Upper lobe of right lung (tissue), 1 donor: ENCODE data around the gene CORO1C. TPM values are rescaled to one million over a fixed set of nuclear protein-coding genes. Genes with fewer than 3 reads are reported as not detected.
"Not testable (repeated sequence)": the region's sequence is repeated elsewhere in the genome, so short reads cannot be mapped to it uniquely, and the experiment has no call there.

Experiments
- ATAC-seq: fragments of 200-7000 bp; cut with Tn5 transposase; one replicate; pipeline ENCODE4 v1.9.1; 2020; ENCODE audit warnings: mild to moderate bottlenecking, moderate library complexity
- DNase-seq: peaks from one replicate; pipeline ENCODE4 v3.0.0-alpha.2; 2020
- H3K27ac ChIP-seq: fragments of 200-600 bp; one replicate; pipeline ENCODE4 v1.8.0; 2022
- H3K27me3 ChIP-seq: fragments of 200-600 bp; one replicate; pipeline ENCODE4 v1.8.0; 2022; ENCODE audit warnings: mild to moderate bottlenecking
- H3K36me3 ChIP-seq: fragments of 200-600 bp; one replicate; pipeline ENCODE4 v1.8.0; 2022
- H3K4me1 ChIP-seq: fragments of 200-600 bp; one replicate; pipeline ENCODE4 v1.8.0; 2022
- H3K4me3 ChIP-seq: fragments of 200-600 bp; one replicate; pipeline ENCODE4 v1.8.0; 2022; ENCODE audit warnings: mild to moderate bottlenecking
- H3K9me3 ChIP-seq: fragments of 200-600 bp; one replicate; pipeline ENCODE4 v1.8.0; 2022
- intact Hi-C: fragments of 100-400 bp; cut with DNase I; formaldehyde crosslinking; loops from one replicate; pipeline ENCODE4 v1.11.0; 2022
- total RNA-seq: library from RNA; stranded (reverse); fragmentation: NEBNext Ultra II Directional; extraction: Animal tissue kit (Norgen Biotek cat#: 25700); gene quantifications from one replicate; pipeline ENCODE4 v1.2.1, GENCODE V29; 2021
- TF ChIP-seq, protein P1 (sequence below): fragments of 200-600 bp; IDR thresholded peaks from one replicate; pipeline ENCODE4 v1.8.0; 2022; ENCODE audit warnings: antibody characterized with exemption
- donor health status: DM: no; HTN: yes; CAD: no; lungs with severe emphysema.

The CORO1C gene
- total RNA-seq, 1 donor from 2014 or later: 257 TPM

DNA sequence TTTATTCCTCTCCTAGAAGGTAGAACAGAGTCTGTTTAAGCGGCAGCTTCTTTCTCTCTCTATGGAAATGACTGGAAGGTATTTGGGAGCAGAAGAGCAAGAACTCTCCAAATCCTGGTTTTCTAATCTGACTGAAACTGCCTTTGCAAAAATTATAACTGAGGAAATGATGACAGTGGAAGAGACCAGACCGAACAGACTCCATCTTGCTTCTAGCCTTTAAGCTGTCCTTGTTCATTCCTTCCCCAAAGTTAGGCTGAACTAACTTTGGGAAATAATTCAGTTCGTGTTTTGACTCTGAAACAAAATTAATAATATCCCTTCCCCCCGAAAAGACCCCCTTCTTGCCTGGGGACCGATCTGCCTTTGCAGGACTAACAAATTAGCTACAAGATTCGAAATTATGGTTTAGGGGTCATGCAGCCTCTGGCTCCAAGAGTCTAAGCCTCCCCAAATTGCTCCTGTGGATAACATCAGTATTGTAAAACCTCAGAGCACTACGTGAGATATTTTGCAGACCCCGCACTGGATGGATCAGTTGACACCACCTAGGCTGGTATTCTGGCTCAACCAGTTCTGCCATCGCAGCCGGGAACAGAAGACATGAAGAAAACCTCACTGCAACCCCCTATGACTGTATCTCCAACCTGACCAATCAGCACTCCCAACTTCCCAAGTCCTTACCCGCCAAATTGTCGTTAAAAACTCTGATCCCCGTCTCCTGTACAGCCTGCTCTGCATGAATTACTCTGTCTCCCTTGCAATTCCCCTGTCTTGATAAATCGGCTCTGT is 111.8 kb downstream of the CORO1C start:
- Histone ChIP-seq H3K4me1 (peaks cover 22% of the 10 kb centered on the region), H3K4me3 (no peak overlapping the region), H3K27ac (no peak overlapping the region), H3K27me3 (no peaks in the 10 kb centered on the region), H3K36me3 (no peaks in the 10 kb centered on the region), H3K9me3 (no peaks in the 10 kb centered on the region)
- TF ChIP-seq, protein P1, sequence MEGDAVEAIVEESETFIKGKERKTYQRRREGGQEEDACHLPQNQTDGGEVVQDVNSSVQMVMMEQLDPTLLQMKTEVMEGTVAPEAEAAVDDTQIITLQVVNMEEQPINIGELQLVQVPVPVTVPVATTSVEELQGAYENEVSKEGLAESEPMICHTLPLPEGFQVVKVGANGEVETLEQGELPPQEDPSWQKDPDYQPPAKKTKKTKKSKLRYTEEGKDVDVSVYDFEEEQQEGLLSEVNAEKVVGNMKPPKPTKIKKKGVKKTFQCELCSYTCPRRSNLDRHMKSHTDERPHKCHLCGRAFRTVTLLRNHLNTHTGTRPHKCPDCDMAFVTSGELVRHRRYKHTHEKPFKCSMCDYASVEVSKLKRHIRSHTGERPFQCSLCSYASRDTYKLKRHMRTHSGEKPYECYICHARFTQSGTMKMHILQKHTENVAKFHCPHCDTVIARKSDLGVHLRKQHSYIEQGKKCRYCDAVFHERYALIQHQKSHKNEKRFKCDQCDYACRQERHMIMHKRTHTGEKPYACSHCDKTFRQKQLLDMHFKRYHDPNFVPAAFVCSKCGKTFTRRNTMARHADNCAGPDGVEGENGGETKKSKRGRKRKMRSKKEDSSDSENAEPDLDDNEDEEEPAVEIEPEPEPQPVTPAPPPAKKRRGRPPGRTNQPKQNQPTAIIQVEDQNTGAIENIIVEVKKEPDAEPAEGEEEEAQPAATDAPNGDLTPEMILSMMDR: no peak
- DNase-seq: no peak
- no peak for ATAC-seq
- intact Hi-C loops: loop anchor here (5.0 kb wide), 1 partner anchor 57 kb away; the partner anchor contains the start of genes ISCU and SART3

DNA sequence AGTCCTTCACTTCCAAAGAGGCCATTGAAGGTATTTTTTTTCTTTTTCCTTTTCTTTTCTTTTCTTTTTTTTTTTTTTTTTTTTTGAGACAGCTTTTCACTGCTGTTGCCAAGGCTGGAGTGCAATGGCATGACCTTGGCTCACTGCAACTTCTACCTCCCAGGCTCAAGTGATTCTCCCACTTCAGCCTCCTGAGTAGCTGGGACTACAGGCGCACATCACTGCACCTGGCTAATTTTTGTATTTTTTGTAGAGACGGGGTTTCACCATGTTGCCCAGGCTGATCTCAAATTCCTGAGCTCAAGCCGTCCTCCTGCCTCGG is 112.4 kb downstream of the CORO1C start:
- not testable (repeated sequence) for H3K36me3 ChIP-seq, ATAC-seq, H3K27me3 ChIP-seq, H3K4me3 ChIP-seq, H3K27ac ChIP-seq, H3K9me3 ChIP-seq, DNase-seq
- peaks cover 22% of the 10 kb centered on the region for H3K4me1 ChIP-seq
- intact Hi-C loops: loop anchor here (5.0 kb wide), 1 partner anchor 57 kb away; the partner anchor contains the start of genes ISCU and SART3

DNA sequence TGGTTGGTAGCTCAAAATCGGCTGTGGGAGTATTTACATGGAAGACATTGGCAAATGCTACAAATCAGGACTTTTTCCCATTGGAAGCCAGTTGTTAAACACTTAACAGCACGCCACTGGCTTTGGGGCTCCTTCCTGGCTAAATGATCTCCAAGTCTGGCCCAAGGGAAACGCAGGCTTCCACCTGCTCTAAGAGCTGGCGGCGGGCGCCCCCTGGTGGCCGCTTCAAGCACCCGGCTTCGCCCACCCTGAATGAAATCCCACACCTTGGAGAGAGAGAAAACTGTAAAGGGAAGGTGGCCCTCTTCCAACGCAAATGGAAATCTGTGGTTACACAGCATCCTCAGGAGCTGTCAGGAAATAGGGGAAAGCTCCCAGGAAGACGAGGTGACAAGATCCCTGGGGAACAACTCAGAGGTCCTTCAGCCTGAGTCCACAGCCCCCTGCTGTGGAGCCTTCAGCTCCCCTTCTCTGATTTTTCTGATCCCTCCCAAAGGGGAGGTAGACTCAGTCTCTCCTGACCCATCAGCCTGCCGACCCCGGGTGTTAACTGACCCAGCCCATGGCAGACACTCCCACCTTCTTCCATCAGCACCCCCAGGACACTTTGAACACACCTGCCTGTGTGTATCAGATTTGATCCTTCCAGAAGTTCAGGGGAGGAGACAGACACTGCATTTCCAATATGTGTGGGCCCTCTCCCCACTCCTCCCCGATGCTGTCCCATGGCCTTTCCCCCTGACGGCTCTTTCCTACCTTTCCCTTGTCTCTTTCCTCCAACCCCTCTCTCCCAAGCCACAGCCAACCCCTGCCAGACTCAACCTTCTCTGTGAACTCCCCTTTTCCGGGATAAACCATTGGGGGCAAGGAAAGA is 113.0 kb downstream of the CORO1C start:
- intact Hi-C loops: loop anchor here (5.0 kb wide), 1 partner anchor 56 kb away; the partner anchor contains the start of genes ISCU and SART3

DNA sequence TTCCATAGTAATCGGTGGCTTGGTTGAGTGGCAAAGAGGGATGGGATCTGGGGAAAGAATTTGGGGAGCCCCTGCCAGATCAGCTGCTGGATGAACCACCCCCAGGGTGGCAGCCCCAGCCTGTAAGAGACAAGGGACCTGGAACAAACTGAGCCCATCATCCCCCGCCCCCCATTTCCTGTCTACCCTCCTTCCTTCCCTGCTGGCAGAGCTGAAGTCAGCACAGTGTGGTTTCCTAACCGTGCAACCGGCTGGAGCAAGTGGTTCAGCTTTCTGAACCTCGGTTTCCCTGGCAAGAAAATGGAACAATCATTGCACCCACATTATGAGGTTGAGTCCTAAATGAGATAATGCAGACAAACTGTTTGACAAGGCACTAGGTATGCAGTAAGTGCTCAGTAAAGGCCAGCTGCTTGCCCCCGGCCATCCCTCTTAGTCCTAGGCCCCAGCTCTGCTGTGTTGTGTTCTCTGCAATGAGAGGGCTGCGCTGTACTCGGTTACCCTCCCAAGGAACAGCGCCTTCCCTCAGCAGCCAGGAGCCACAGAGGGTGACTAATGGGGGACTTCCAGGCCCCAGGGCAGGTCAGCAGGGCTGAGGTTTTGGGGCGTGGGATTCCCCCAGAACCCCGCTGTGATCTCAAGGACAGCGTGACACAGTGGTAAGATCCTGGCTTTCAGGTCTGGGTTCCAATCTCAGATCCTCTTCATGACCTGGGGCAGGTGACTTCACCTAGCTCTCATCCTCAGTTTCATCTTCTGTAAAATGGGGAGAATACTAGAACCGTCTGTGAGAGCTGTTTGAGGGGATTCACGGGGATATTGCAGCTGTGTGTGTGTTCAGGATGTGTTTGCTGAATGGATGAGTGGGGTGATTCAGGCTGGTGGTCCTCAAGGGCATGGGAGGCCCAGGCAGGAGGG is 114.1 kb downstream of the CORO1C start:
- Histone ChIP-seq H3K9me3 (no peaks in the 10 kb centered on the region), H3K27ac (peak overlapping the region; percentile 36), H3K4me1 (peaks cover 29% of the 10 kb centered on the region), H3K36me3 (no peaks in the 10 kb centered on the region), H3K4me3 (no peak overlapping the region), H3K27me3 (no peaks in the 10 kb centered on the region)
- DNase-seq (peak; percentile 68), ATAC-seq (peak; percentile 59)
- intact Hi-C loops: loop anchor here (5.0 kb wide), 1 partner anchor 55 kb away; the partner anchor contains the start of genes ISCU and SART3
- TF ChIP-seq, protein P1: no peak

More for the DNA sequence above, 113.0 kb downstream of the CORO1C start:
- no peak overlapping the region for H3K4me3 ChIP-seq
- H3K27me3 ChIP-seq: no peaks in the 10 kb centered on the region
- ATAC-seq (peak; percentile 85), DNase-seq (peak; percentile 89)
- H3K27ac ChIP-seq: no peak overlapping the region
- H3K9me3 ChIP-seq: no peaks in the 10 kb centered on the region
- peaks cover 23% of the 10 kb centered on the region for H3K4me1 ChIP-seq
- TF ChIP-seq, protein P1: peak; percentile 99
- no peaks in the 10 kb centered on the region for H3K36me3 ChIP-seq

DNA sequence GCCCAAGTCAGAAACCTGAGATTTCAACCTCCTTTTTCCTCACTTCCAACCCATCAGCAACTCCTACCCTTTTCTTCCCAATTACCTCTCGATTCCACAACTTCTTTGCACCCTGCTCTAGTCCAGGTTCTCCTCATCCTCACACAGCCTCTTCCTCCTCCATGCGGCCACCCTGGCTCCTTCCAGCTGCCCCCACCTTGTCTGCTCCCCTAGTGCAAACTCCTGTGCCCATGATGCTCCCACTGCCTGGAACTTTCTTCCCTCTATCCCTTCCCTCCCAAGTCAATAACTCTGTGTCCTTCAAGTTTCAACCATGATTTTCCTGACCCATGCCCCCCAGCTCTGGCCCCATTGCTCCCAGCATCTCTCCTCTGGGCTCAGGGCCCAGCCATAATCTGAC is 115.0 kb downstream of the CORO1C start:
- Histone ChIP-seq H3K4me1 (peaks cover 29% of the 10 kb centered on the region), H3K4me3 (no peak overlapping the region), H3K9me3 (no peaks in the 10 kb centered on the region), H3K27me3 (no peaks in the 10 kb centered on the region), H3K36me3 (no peaks in the 10 kb centered on the region), H3K27ac (peak overlapping the region; percentile 36)
- intact Hi-C loops: loop anchor here (5.0 kb wide), 1 partner anchor 54 kb away; the partner anchor contains the start of genes ISCU and SART3
- DNase-seq (no peak), ATAC-seq (no peak)
- TF ChIP-seq, protein P1: no peak
